Activated naive CD8-positive, alpha-beta T cell (primary cell): ENCODE data around the gene CLOCK.

ENCODE experiments used
- H3K27ac Mint-ChIP-seq: one replicate; pipeline ENCODE4 v1.8.0; 2021; ENCODE audit warnings: mixed read lengths
- H3K27me3 Mint-ChIP-seq: one replicate; pipeline ENCODE4 v1.8.0; 2021; ENCODE audit warnings: mixed read lengths
- H3K36me3 Mint-ChIP-seq: one replicate; pipeline ENCODE4 v1.8.0; 2021; ENCODE audit warnings: mixed read lengths
- H3K4me1 Mint-ChIP-seq: one replicate; pipeline ENCODE4 v1.8.0; 2021; ENCODE audit warnings: low read depth, mixed read lengths
- H3K4me3 Mint-ChIP-seq: one replicate; pipeline ENCODE4 v1.8.0; 2021; ENCODE audit warnings: mild to moderate bottlenecking, mixed read lengths
- H3K9me3 Mint-ChIP-seq: one replicate; pipeline ENCODE4 v1.8.0; 2021; ENCODE audit warnings: low read depth, mixed read lengths

Gene CLOCK

DNA sequence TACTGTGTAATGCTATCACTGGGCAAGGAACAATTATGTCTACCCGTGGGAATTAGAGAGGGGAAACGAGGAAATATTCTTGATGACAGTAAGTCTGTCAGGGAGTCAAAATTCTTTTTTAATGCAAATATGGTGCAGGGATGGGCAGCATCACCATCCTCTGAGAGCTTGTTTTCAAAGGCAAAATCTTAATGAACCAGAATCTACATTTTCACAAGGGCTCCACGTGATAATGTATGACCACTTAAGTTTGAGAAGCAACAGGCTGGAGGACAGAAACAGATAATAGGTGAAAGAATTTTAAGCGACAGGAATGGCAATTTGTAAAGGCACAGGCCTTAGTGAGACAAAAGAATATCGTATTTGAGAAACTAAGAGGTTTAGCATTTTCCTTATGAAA, 63.4 kb downstream of the CLOCK start:
- Mint-ChIP-seq H3K4me3 (no peak overlapping the region), H3K36me3 (peaks cover 6% of the 10 kb centered on the region), H3K27ac (no peak overlapping the region), H3K9me3 (no peaks in the 10 kb centered on the region), H3K4me1 (no peaks in the 10 kb centered on the region), H3K27me3 (no peaks in the 10 kb centered on the region)

DNA sequence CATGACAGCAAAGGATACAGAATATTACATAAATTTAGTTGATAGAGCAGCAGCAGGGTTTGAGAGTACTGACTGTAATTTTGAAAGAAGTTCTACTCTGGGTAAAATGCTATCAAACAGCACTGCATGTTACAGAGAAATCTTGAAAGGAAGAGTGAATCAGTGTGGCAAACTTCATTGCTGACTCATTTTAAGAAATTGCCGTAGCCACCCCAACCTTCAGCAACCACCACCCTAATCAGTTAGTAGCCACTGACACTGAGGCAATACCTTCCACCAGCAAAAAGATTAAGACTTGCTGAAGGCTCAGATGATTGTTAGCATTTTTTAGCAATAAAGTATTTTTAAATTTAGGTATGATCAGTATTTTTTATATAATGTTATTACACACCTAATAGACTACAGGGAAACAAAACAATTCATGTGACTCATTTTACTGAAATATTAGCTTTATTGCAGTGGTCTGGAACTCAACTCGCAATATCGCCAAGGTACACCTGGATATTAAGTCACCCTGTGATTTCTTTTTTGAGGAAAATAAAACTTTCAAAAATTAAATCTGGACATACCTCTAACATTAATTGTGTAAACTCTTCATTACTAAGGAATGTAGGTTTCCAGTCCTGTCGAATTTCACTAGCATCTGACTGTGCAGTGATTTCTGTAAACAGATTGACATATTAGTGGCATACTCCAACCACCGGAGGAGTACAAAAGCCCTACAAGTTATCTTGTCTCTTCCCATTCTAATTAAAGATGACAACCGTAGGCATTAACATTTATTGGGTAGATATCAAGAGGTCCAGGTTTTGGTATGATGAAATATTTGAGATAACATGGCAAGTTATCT, 71.1 kb downstream of the CLOCK start:
- peaks cover 24% of the 10 kb centered on the region for H3K36me3 Mint-ChIP-seq
- H3K4me1 Mint-ChIP-seq: no peaks in the 10 kb centered on the region
- H3K27me3 Mint-ChIP-seq: no peaks in the 10 kb centered on the region

DNA sequence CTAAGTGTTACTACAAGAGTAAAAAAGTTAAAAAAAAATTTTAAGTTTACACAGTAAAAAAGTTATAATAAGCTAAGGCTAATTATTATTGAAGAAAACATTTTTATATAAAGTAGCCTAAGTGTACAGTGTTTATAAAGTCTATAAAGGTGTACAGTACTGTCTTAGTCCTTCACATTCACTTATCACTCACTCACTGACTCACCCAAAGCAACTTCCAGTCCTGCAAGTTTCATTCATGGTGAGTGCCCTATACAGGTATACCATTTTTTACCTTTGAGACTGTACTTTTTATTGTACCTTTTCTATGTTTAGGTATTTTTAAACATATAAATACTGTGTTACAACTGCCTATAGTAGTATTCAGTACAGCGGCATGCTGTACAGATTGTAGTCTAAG, 76.7 kb downstream of the CLOCK start:
- H3K36me3 Mint-ChIP-seq: peaks cover 20% of the 10 kb centered on the region
- no peaks in the 10 kb centered on the region for H3K4me1 Mint-ChIP-seq
- H3K4me3 Mint-ChIP-seq: no peak overlapping the region
- H3K27me3 Mint-ChIP-seq: no peaks in the 10 kb centered on the region
- peaks cover 3% of the 10 kb centered on the region for H3K9me3 Mint-ChIP-seq
- no peak overlapping the region for H3K27ac Mint-ChIP-seq

More for the DNA sequence above, 71.1 kb downstream of the CLOCK start:
- no peak overlapping the region for H3K27ac Mint-ChIP-seq
- no peaks in the 10 kb centered on the region for H3K9me3 Mint-ChIP-seq
- no peak overlapping the region for H3K4me3 Mint-ChIP-seq

DNA sequence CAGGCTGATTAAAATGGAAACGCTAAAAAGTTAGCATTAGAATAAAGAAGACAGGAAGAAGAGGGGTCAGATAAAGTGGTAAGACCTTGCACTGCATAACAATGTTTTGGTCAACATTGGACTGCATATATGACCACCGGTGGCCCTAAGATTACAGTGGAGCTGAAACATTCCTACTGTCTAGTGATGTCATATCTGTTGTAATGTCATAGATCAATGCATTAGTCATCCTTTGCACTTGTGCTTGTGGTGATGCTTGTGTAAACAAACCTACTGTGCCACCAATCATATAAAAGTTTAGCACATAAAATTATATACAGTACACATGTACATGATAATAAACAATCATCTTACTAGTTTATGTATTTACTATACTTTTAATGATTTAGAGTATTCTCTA, 78.0 kb downstream of the CLOCK start:
- peaks cover 18% of the 10 kb centered on the region for H3K36me3 Mint-ChIP-seq
- H3K4me3 Mint-ChIP-seq: no peak overlapping the region
- peaks cover 3% of the 10 kb centered on the region for H3K9me3 Mint-ChIP-seq
- no peaks in the 10 kb centered on the region for H3K4me1 Mint-ChIP-seq
- H3K27ac Mint-ChIP-seq: no peak overlapping the region
- H3K27me3 Mint-ChIP-seq: no peaks in the 10 kb centered on the region

DNA sequence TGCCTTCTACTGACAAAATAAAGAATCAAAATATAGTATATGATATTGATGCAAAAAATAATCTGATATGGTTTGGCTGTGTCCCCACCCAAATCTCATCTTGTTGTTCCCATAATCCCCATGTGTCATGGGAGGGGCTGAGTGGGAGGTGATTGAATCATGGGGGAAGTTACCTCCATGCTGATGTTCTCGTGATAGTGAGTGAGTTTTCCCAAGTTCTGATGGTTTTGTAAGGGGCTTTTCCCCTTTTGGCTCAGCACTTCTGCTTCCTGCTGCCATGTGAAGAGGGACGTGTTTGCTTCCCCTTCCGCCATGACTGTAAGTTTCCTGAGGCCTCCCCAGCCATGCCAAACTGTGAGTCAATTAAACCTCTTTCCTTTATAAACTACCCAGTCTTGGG, 80.7 kb downstream of the CLOCK start:
- H3K4me3 Mint-ChIP-seq: no peak overlapping the region
- no peaks in the 10 kb centered on the region for H3K27me3 Mint-ChIP-seq
- no peaks in the 10 kb centered on the region for H3K4me1 Mint-ChIP-seq
- peaks cover 3% of the 10 kb centered on the region for H3K9me3 Mint-ChIP-seq
- peaks cover 21% of the 10 kb centered on the region for H3K36me3 Mint-ChIP-seq
- no peak overlapping the region for H3K27ac Mint-ChIP-seq

DNA sequence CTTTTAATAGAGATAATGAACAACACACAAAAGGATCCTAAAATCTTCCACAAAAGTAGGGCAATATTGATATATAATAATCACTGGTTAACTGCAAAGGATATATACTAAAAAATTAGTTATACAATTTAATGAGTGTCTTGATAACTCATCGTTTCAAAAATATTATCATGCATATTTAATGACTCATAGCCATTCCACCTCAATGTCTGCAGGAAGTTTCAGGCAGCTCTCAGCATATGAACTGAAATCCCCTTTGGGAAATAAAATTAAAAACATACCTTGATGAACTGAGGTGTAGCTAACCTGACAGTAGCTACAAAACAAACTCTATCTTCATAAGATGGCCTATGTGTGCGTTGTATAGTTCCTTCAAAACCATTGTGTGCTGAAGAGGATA, 88.1 kb downstream of the CLOCK start:
- Mint-ChIP-seq H3K4me3 (no peak overlapping the region), H3K9me3 (no peaks in the 10 kb centered on the region), H3K36me3 (peaks cover 9% of the 10 kb centered on the region), H3K27me3 (no peaks in the 10 kb centered on the region), H3K27ac (no peak overlapping the region), H3K4me1 (no peaks in the 10 kb centered on the region)

DNA sequence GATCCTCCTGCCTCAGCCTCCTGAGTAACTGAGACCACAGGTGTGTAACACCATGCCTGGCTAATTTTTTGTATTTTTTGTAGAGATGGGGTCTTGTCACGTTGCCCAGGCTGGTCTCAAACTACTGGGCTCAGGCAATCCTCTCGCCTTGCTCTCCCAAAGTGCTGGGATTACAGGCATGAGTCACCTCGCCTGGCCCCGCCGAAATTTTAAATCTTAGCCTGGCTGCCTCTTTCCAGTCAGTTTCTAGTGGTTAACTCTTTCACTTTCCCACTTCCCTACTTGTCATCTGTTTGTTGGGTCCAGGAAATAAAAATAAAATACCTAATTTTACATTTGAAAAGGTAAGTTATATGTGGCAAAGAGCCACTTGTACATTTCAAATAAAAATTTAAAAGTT, 88.5 kb downstream of the CLOCK start:
- H3K36me3 Mint-ChIP-seq: peaks cover 9% of the 10 kb centered on the region

DNA sequence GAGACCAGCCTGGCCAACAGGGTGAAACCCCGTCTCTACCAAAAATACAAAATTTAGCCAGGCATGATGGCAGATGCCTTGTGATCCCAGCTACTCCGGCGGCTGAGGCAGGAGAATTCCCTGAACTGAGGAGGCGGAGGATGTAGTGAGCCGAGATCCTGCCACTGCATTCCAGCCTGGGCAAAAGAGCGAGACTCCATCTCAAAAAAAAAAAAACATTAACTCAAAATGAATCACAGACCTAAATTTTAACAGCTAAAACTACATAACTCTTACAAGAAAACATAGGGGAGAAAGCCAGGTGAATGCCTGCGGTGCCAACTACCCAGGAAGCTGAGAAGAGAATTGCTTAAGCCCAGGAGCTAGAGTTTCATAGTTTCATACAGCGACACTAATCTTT, 96.1 kb downstream of the CLOCK start:
- Mint-ChIP-seq H3K27ac (no peak overlapping the region), H3K36me3 (peaks cover 21% of the 10 kb centered on the region), H3K27me3 (no peaks in the 10 kb centered on the region)

More for the DNA sequence above, 88.5 kb downstream of the CLOCK start:
- Mint-ChIP-seq H3K4me3 (no peak overlapping the region), H3K4me1 (no peaks in the 10 kb centered on the region), H3K27ac (no peak overlapping the region), H3K27me3 (no peaks in the 10 kb centered on the region), H3K9me3 (no peaks in the 10 kb centered on the region)

DNA sequence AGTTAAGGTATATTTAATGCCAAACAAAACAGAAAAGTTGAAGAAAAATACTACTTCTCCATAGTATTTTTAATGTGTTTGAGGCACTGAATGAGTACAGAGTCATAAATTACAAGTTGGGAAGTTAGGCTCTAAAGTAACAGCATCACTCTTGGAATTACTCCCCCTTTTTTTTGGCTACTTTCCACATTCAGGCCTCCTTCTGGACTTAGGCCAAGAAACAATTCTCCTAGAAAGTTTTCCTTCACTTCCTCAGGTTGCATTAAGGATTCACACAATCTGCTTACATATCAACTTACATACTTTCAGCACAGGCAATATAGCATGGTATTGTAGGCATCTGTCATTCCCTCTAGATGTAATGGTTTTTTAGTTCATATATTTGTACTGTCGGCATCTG, 98.9 kb downstream of the CLOCK start:
- Mint-ChIP-seq H3K27ac (peak overlapping the region; percentile 7), H3K27me3 (no peaks in the 10 kb centered on the region), H3K4me1 (peaks cover 17% of the 10 kb centered on the region), H3K4me3 (no peak overlapping the region), H3K36me3 (peaks cover 21% of the 10 kb centered on the region), H3K9me3 (no peaks in the 10 kb centered on the region)

More for the DNA sequence above, 96.1 kb downstream of the CLOCK start:
- Mint-ChIP-seq H3K9me3 (no peaks in the 10 kb centered on the region), H3K4me3 (no peak overlapping the region), H3K4me1 (peaks cover 17% of the 10 kb centered on the region)

DNA sequence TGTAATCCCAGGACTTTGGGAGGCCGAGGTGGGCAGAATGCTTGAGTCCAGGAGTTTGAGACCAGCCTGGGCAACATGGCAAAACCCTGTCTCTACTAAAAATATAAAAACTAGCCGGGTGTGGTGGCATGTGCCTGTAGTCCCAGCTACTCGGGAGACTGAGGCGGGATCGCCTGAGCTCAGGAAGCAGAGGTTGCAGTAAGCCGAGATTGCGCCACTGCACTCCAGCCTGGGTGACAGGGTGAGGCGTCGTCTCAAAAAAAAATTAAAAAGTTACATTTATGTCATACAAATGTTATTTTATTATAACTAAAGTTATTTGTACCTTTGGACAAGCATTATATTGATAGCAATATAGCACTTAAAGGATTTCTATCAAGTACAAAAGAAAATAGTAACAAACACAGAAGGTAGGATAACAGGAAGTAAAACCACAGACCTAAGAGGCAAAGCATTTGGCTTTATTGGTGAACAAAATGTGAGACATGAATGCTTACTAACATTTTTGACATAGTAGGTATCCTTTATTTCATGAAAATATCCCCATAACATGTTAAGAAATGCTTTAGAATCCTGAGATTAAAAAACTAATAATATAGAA, 99.5 kb downstream of the CLOCK start:
- no peaks in the 10 kb centered on the region for H3K27me3 Mint-ChIP-seq
- H3K27ac Mint-ChIP-seq: no peak overlapping the region
- peaks cover 23% of the 10 kb centered on the region for H3K36me3 Mint-ChIP-seq
- no peak overlapping the region for H3K4me3 Mint-ChIP-seq
- peaks cover 17% of the 10 kb centered on the region for H3K4me1 Mint-ChIP-seq
- H3K9me3 Mint-ChIP-seq: no peaks in the 10 kb centered on the region

DNA sequence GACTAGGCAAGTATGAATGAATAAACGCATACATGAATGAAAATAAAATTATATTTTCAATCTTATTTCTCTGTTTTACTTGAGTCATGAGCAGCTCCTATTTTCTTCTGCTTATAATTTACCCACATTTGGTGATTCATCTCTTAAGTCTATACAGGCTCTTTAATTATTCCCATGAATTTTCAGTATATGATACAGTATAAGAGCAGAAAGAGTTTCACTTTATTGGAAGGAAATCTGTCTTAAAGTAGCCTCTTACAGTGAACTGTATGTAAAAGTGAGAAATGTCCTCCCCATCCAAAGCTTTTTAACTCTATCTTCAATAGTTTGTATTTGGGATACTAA, 100.2 kb downstream of the CLOCK start:
- Mint-ChIP-seq H3K36me3 (peaks cover 20% of the 10 kb centered on the region), H3K9me3 (no peaks in the 10 kb centered on the region), H3K27ac (no peak overlapping the region), H3K27me3 (no peaks in the 10 kb centered on the region), H3K4me3 (no peak overlapping the region), H3K4me1 (peaks cover 17% of the 10 kb centered on the region)

DNA sequence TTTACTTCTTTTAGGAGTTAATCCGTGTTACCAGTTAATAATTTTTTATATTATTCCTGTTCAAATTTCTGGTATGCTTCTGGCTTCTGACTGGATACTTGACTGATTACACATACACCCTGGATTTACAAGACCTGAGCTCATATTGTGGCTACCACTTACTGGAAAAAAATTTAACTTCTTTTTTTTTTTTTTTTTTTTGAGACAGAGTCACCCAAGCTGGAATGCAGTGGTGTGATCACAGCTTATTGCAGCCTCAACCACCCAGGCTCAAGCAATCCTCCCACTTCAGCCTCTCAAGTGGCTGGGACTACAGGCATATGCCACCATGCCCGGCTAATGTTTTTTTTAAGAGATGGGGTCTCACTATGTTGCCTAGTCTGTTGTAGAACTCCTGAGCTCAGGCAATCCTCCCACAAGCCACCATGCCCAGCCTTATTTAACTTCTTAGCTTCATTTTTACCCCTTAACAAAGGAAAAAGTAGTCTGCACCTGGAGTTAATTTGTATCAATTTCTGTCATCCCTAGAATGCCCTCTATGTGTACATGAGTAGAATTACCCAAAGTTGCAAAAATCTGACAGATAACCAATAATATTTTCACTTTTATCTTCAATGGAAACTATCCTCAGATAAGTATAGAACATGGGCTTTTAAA, 100.7 kb downstream of the CLOCK start:
- no peaks in the 10 kb centered on the region for H3K9me3 Mint-ChIP-seq
- peaks cover 19% of the 10 kb centered on the region for H3K36me3 Mint-ChIP-seq
- no peak overlapping the region for H3K27ac Mint-ChIP-seq
- no peak overlapping the region for H3K4me3 Mint-ChIP-seq
- H3K4me1 Mint-ChIP-seq: peaks cover 17% of the 10 kb centered on the region
- H3K27me3 Mint-ChIP-seq: no peaks in the 10 kb centered on the region

DNA sequence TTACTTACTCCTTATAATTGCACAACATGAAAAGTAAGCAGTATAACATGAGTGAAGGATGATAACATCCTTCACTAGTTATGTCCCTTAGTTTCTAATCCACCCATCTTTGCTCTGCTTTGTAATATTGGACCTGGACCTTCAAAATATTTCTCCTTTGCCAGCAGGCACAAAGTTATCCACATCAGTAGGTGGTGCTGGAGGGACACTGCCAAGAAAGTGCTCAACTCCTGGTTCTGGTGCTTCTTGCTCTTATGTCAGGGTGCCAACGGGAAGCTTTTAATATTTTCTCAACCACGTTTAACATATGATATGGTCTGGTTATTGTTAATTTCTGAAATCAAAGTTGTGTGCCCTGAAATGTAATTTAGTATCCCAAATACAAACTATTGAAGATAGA, 101.9 kb downstream of the CLOCK start:
- Mint-ChIP-seq H3K36me3 (peaks cover 20% of the 10 kb centered on the region), H3K27ac (no peak overlapping the region), H3K9me3 (no peaks in the 10 kb centered on the region), H3K27me3 (no peaks in the 10 kb centered on the region), H3K4me3 (no peak overlapping the region), H3K4me1 (peaks cover 17% of the 10 kb centered on the region)

DNA sequence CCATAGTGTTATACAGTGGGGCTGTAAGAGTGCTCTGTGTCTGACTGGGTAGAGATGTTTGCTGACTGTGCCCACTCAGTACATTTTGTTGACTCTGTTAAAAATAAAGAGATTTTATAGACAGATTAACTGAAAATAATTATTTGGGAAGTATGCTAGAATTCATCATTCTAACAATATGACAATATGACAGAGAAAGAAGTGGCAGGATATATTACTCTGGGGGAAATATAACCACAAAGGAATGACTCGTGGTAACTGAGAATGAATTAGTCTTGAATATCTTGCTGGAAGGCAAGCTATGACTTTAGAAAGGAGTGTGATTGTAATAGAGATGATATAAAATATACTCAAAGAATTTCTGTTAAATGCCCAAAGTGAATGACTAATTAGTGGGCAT, 104.2 kb downstream of the CLOCK start:
- peaks cover 14% of the 10 kb centered on the region for H3K36me3 Mint-ChIP-seq
- no peaks in the 10 kb centered on the region for H3K27me3 Mint-ChIP-seq
- no peaks in the 10 kb centered on the region for H3K9me3 Mint-ChIP-seq
- peaks cover 9% of the 10 kb centered on the region for H3K4me1 Mint-ChIP-seq
- H3K27ac Mint-ChIP-seq: no peak overlapping the region
- H3K4me3 Mint-ChIP-seq: no peak overlapping the region

DNA sequence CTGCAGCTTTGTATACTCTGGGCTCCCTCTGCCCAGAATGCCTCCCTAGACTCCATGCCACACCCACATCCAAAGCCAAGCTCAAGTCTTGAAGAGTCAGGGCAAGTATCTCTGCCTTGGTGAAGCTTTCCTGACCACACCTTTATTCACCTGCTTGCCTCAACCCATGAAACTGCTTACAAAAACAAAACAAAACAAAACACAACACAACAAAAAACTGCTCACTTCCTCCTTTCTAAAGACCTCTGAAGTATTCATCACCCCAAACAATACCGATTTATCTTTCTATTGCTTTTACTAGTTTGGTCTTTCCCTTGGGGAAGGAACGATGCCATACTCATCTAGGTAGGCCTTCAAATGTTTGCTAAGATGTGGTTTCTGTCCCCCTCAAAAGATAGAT, 105.9 kb downstream of the CLOCK start:
- Mint-ChIP-seq H3K4me3 (no peak overlapping the region), H3K36me3 (peaks cover 14% of the 10 kb centered on the region), H3K4me1 (peaks cover 5% of the 10 kb centered on the region), H3K27me3 (no peaks in the 10 kb centered on the region), H3K9me3 (no peaks in the 10 kb centered on the region), H3K27ac (no peak overlapping the region)
